ENCODE data around the gene TMEM94.

The TMEM94 gene

GRCh38 chr17:75496005-75496404, 39.6 kb downstream of the TMEM94 start:
- DNase-seq (ENCODE audit: low spot score) = no peak

DNA sequence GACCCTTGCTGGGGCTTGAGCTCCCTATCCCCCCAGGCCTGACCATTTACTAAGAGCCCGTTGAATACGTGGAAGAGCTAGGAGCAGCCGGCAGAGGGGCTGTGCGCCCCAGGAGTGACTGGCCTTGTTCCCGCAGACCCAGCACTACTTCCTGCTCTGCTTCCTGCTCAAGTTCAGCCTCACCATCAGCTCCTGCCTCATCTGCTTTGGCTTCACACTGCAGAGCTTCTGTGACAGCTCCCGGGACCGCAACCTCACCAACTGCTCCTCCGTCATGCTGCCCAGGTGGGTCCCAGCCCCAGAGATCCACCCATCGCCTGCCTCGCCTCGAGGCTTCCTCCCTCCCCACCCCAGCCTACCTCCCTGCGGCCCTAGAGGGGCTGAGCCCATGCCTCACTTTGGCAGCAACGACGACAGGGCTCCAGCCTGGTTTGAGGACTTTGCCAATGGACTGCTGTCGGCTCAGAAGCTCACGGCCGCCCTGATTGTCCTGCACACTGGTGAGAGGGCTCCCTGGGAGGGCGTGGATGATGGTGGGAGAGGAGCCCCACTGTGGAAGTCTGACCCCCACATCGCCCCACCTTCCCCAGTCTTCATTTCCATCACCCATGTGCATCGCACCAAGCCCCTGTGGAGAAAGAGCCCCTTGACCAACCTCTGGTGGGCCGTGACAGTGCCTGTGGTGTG, 41.7 kb downstream of the TMEM94 start:
- DNase-seq (ENCODE audit: low spot score) = no peak

- no peak for DNase-seq (ENCODE audit: low spot score)
These were observed 42.3 kb downstream of the TMEM94 start for GRCh38 chr17:75498726-75499213.

DNA sequence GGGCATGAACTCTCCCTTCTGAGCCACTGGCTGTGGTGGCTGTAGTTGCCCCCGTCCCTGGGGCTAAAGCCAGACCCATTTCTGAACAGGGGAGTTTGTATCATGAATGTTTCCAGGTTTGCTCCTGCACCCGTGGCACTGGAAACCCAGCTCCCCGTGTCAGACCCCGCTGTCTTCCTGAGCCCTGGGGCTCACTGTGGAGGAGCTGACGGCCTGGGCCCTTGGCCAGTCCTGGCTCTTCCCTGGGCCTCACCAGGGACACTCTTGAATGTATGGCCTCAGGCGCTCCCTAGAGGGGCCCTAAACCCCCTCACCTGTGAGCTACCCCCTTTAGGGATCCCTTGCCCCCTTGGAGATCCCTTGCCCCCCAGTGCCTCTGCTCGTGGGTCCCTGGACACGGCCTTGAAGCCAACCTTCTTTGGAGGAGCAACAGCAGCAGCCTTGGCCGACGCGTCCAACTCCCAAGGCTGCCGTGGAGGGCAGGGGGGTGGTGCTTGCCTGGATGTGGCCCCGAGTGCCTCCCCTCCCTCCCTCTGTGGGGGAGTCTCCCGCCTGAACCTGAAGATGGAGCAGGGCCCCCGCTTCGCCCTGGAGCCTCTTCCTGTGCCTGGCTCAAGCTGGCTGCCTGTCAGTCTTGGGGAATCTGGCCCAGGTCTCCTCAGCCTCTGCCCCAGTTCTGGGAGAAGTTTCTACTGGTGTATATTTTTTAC, 43.0 kb downstream of the TMEM94 start:
- DNase-seq (ENCODE audit: low spot score) = no peak

DNA sequence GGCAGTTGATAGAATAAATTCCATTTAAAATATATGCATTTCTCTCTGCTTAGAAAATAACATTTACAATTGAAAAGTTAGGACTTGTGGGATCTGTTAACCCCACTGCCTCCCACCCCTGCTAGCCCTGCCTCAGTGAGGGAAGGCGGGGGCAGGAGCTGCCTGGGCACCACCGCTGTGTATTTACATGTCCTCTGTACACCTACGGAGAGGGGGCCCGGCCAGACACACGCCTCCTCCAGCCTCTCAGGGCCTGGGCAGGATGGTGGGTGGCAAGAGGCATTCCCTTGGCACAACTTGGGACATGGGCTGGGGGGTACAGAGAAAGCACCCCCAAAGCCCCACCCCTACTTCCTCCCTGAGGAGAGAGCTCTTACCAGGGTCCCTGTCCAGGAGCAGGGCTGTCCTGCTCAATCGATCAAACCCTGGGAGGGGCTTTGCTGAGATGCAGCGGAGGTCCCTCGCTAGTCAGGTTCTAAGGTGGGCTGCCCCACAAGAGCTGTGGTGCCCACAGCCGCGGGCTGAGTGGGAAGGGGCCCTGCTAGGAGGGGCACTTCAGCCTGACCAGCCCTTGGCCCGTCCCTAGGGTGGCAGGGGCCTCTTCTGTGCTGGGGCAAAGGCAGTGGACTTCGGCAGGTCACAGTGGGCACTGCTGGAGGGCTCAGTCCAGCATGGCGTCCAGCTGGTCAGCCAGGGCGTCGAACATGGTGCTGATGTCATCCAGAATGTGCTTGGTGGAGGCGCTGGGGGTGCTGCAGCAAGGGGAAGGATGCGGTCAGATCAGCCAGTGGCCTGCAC, 44.2 kb downstream of the TMEM94 start:
- DNase-seq (ENCODE audit: low spot score) = no peak

DNA sequence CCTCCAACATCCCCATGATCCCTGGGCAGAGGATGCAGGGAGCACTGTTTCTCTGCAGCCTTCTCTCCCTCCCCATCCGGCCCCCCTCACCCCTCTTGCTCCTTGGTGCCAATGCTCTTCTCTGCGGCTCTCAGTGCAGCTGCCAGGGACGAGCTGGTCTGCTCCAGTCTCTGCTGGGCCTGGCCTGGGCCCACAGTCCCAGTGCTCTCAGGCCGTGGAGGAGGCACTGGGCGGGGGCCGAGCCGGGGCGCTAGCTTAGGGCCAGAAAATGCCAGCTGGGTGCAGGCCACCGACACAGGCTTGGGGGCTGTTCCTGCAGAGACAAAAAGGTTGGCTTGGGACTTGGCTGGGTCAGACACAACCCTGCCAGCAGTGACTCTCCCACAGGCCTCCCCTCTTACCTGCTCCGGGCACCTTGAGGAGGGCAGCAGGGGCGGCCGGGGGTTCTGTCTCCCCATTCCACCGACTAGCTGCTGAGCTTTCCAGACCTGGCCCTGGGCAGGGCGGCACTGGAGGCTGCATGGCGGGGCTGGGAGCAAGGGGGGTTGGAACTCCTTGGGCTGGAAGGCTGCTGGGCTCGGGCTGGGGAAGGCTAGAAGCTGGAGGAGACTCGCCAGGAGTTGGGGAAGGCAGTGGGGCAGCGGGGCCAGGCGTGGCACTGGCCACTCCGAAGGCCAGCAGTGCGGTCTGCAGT, 45.1 kb downstream of the TMEM94 start:
- no peak for DNase-seq (ENCODE audit: low spot score)

- DNase-seq (ENCODE audit: low spot score) = no peak
These were observed 45.8 kb downstream of the TMEM94 start for GRCh38 chr17:75502072-75502720.

- no peak for DNase-seq (ENCODE audit: low spot score)
These were observed 46.4 kb downstream of the TMEM94 start for GRCh38 chr17:75502721-75503329.

GRCh38 chr17:75503337-75503950, 47.0 kb downstream of the TMEM94 start:
- no peak for DNase-seq (ENCODE audit: low spot score)

DNA sequence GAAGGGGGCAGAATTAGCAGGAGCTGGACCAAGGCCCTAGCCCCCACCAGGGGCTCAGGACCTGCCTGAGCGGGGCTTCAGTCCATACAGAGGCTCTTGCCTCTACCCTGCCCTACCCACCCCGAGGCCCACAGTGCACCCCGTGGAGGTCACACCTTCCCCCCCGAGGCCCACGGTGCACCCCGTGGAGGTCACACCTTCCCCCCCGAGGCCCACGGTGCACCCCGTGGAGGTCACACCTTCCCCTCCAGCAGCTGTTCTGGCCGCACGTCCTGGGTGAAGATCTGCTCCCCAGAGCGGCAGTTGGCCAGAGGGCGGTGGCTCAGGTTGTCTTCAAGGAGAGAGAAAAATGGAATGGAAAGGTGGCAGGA, 47.5 kb downstream of the TMEM94 start:
- DNase-seq (ENCODE audit: low spot score) = no peak

DNA sequence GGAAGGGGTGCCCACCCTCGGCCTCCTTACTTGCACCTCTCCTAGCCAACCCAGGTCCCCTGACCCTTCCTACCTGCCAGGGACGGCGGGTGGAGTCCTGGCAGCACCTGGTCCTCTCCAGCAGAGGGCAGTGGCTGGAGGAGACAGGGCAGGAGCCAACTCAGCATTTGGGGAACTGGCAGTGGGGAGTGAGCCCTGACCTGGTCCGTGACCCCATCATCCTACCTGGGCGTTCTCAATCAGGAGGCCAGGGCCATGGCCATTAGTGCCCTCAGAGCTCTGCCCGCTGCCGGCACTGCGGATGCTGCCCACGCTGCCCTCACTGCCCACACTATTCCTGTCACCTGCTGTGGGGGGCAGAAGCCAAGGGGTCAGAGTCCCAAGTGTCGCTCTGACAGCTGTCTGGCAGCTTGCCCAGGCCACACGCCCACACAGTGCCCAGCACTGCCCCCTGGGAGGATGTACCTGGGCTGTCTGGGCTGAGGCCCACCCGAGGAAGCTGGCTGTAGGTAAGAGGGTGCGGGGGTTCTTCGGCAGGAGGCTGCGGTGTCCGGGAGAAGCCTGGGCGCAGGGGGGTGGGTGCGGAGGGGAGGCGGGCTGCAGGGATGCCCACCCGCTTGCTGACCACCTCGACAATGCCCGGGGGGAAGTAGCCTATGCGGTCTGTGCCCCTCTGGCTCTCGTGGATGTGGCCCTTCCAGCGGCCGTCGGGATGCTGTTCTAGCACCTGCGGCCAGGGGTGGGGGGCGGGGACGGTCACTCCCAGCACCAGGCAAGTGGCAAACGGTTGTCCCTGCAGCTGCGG, 48.1 kb downstream of the TMEM94 start:
- peak; percentile 45 for DNase-seq (ENCODE audit: low spot score)

DNA sequence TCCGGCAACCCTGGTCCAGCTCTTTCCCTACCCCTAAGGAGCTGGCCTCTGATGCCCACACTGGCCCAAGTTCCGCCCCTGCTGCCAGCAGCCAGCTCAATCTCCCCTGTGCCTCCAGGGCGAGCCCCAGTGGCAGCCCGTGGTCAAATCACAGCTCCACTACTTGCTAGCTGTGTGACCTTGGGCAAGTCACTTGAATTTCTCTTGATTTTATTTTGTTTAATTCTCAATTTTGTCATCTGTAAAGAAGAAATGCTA, 48.6 kb downstream of the TMEM94 start:
- no peak for DNase-seq (ENCODE audit: low spot score)

- no peak for DNase-seq (ENCODE audit: low spot score)
These were observed 49.2 kb downstream of the TMEM94 start for GRCh38 chr17:75505640-75506039.

GRCh38 chr17:75506134-75506533, 49.7 kb downstream of the TMEM94 start:
- no peak for DNase-seq (ENCODE audit: low spot score)

DNA sequence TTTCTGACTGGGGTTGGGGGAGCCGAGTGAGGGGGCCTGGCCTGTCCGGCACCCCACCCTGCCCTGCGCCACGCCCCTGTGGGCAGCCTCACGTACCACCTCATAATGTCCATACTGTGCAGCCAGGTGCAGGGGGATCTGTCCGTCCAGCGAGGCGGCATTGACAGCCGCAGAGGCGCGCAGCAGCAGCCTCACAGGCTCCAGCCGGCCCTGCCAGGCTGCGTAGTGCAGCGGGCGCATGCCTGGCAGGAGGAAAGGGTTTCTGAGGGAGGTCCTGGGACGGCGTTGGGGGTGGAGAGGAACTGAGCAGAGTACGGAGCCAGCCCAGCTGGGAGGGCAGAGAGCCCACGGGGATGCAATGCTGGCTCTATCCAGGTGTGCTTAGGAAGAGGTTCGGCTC, 50.5 kb downstream of the TMEM94 start:
- DNase-seq (ENCODE audit: low spot score) = no peak

DNA sequence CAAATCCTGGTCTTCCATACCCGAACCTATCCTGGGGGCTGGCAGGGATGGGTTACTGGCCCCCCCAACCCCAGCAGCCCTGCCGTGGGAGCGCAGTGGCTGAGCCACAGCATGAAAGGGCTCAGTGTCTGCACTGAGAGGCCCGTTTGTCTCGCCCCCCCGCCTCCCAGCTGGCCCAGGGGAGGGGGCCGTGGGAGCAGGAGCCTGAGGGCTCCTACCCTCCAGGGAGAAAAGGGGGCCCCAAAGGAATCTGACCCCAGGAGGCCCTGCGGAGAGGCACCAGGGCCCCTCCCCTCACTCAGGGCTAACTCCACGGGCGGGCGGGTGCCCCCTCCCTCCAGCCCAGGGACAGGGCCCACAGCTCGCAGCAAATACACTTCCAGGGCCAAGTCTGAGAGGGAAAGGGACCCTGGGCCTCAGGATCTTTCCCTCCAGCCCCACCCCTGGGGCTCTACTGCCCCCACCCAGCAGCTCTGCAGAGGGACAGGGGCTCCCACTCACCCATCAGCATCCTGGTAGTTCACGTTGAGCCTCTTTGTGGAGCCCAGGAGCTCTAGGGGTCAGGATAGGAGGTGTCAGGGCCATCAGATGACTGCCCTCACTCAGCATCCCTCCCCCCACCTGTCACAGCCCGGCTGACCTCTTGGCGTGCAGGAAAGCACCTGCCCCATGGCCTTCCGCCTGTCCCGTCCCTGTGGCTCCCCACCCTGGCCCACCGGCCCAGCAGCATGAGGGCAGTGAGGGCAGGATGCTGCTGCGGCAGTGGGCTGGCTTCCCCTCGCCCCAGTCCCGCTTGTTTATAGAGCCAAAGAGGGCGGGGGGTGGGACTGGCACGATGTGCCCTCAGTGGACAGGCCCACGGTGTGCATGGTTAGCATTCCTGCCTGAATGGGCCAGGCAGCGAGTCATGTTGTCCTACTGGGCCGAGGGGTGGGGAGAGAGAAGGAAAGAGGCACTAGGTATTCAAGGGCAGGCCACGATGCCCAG, 51.6 kb downstream of the TMEM94 start:
- DNase-seq (ENCODE audit: low spot score) = no peak

DNA sequence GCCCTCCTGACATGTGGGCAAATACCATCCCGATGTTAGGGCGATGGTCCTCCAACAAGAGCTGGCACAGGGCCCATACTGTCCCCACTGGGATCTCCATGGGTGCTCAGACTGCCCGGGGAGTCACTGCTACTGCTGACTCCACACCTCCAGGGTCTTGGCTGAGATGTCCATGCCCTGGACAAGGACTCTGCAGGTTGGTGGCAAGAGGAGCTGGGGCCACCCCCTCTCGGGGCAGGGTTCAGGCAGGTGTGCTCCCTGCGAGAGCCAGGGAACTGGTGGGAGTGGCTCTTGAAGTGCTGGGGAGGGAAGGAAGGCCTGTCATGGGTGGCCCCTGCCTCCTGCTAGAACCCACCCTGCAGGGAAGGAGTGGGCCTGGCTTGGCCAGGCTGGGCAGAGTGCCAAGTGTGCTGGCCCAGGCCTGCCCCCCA, 52.5 kb downstream of the TMEM94 start:
- no peak for DNase-seq (ENCODE audit: low spot score)

- DNase-seq (ENCODE audit: low spot score) = no peak
These were observed 53.3 kb downstream of the TMEM94 start for GRCh38 chr17:75509528-75510258.

All from CD4-positive, alpha-beta T cell treated with Interleukin-15 for 4 hours (primary cell).